ENCODE measurements around the gene ARSG.

The ARSG gene

DNA sequence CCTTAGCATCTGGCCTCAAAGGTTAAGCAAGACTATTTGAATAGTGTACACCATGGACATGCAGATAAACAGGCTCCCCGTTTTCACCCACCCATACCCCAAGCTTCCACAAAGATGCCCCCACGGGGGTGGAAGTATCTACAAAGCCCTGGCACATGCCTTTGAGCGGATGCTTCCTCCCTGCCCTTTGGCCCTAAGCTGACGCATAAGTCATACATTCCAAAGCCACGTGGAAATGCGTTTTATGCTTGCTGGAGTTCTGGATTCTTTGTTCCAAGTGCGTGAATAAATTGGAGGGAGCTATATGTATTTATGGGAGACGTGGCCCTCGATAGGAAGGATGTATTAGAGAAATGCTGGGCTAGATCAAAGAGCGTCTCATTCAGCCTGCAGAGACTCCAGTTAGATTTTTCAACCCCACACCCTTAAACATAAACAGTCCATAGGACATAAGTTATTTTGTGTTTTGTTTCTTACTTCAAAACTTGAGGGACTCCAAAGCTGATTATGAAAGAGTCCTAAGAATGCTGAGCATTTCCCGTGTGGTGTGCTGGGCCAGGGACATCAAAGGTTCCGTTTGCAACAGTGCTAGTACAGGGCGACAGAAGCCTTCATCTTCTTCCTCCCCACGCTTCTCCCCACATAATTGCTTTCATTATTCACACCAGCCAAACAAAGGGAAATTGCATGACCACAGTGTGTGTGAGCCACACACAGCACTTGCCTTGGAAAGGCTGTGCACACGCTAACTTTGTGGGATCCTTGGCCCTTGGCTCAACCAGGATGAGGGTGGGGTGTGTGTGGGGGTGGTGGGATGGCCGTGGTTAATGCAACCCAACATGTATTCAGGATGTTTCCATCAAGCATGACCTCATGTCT is 92.4 kb downstream of the ARSG start:
- no peak for DNase-seq (ENCODE audit: insufficient read length)
- FAIRE-seq = no peak

DNA sequence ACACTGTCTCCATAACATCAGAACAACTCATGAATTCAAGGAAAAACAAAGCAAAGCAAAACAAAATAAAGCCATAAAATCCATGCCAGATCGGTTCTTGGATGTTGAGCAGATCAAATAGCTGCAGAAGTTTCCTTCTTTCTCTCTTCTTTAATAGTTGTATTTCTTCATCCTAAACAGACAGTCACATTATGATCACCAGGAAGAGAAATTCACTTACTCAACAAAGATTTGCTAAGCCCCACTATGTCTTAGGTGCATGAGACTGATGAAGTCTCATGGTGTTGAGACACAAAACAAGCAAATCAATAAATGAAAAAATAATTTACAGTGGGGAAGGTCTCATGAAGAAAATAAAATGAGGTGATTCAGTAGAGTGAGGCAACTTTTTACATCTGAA is 93.2 kb downstream of the ARSG start:
- FAIRE-seq = no peak
- TF ChIP-seq TAF1 (IDR thresholded peaks at IDR 0.05; ENCODE audit: borderline replicate concordance, low read depth, low read length) = no peak
- no peak for TF ChIP-seq POLR2AphosphoS5 (IDR thresholded peaks at IDR 0.05; ENCODE audit: low read depth, low read length)
- TF ChIP-seq POLR2A (IDR thresholded peaks at IDR 0.05; ENCODE audit: low read depth, low read length) = no peak
- DNase-seq (ENCODE audit: insufficient read length) = no peak

More for the DNA sequence above, 92.4 kb downstream of the ARSG start:
- TF ChIP-seq POLR2A (IDR thresholded peaks at IDR 0.05; ENCODE audit: low read depth, low read length) (no peak), POLR2AphosphoS5 (IDR thresholded peaks at IDR 0.05; ENCODE audit: low read depth, low read length) (no peak), TAF1 (IDR thresholded peaks at IDR 0.05; ENCODE audit: borderline replicate concordance, low read depth, low read length) (no peak)

DNA sequence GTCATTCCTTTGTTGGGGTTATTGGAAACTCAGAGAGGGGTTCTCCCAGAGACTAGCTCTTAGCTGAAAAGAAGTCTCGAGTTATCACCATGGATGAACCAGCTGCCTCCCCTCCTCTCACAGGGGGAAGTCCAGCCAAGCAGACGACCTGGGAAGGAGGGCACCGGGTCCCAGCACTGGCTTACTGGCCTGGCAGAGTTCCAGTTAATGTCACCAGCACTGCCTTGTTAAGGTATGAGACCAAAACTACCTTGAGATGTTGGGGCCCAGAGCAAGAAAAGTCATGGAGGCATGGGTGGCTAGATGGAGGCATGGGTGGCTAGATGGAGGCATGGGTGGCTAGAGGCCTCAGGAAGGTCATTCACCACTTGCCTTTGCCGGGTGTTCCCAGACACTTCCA is 93.6 kb downstream of the ARSG start:
- TF ChIP-seq TAF1 (IDR thresholded peaks at IDR 0.05; ENCODE audit: borderline replicate concordance, low read depth, low read length) = no peak
- TF ChIP-seq POLR2A (IDR thresholded peaks at IDR 0.05; ENCODE audit: low read depth, low read length) = no peak
- no peak for TF ChIP-seq POLR2AphosphoS5 (IDR thresholded peaks at IDR 0.05; ENCODE audit: low read depth, low read length)
- FAIRE-seq (no peak), DNase-seq (ENCODE audit: insufficient read length) (no peak)

DNA sequence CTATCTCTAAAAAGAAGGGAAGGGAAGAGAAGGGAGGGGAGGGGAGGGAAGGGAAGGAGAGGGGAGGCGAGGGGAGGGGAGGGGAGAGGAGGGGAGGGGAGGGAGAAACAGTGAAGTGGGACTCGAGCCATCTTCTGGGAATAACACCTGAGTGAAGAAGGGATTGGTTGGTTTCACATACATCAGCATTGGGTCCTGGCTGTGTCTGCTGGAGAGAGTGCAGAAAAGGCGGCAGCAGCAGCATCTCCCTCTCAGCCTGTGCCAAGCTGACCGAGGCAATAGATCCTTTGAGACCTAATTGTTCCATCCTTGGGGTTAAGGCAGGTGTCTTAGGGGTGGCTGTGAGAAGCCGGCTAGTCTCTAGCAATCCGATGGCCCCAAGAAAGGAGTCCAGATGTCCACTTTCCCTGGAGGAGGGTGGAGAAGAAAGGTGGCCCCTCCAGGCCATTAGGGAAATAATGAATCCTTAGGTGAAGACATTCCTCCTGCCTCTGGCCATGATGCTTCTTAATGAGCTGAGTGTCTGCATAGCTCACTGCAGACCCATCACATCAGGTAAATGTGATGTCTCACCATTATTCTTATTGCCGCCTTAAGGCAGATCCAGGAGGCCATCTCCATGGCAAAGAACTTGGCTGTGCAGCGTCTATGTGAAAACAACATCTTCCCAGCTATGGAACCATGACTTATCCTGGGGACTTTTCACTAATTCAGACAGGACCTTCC is 94.4 kb downstream of the ARSG start:
- TF ChIP-seq POLR2A (IDR thresholded peaks at IDR 0.05; ENCODE audit: low read depth, low read length) = no peak
- TF ChIP-seq TAF1 (IDR thresholded peaks at IDR 0.05; ENCODE audit: borderline replicate concordance, low read depth, low read length) = no peak
- no peak for TF ChIP-seq POLR2AphosphoS5 (IDR thresholded peaks at IDR 0.05; ENCODE audit: low read depth, low read length)
- no peak for FAIRE-seq
- DNase-seq (ENCODE audit: insufficient read length) = no peak

DNA sequence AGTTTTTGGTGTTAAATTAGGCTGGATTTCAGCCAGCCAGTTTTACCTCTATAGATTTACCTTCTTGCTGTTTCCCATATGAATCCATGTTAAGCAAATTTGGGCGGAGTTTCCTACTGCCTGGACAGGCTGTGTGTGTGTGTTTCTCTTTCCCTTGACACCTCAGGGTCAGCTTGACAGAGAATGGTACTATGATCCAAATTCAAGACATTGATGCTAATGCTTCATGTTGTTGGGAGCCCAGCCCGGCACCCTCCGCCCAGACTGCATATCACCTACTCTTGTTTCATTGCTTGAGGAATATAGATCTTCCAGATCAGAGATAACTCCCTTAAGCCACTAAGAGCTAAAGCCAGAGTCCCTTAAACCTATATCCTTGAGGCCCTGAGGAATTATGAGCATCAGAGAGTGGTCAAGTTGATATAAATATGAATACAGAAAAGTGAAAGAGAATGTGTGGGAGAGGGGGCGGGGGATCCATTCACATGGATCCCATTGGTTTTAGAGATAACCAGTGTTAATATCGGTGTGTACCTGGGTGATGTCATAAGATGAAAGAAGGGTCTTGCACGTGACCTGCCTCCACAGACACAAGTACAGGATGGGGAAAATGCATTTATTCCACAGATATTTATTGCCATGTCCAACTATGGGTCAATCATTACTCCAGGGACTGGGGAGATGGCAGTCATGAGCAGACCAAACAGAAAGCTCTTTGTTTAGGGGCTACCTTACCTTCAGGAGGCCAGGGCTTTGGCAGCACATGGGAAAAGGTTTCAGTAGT is 96.3 kb downstream of the ARSG start:
- FAIRE-seq = no peak
- TF ChIP-seq TAF1 (IDR thresholded peaks at IDR 0.05; ENCODE audit: borderline replicate concordance, low read depth, low read length) (no peak), POLR2A (IDR thresholded peaks at IDR 0.05; ENCODE audit: low read depth, low read length) (no peak), POLR2AphosphoS5 (IDR thresholded peaks at IDR 0.05; ENCODE audit: low read depth, low read length) (no peak)
- no peak for DNase-seq (ENCODE audit: insufficient read length)

DNA sequence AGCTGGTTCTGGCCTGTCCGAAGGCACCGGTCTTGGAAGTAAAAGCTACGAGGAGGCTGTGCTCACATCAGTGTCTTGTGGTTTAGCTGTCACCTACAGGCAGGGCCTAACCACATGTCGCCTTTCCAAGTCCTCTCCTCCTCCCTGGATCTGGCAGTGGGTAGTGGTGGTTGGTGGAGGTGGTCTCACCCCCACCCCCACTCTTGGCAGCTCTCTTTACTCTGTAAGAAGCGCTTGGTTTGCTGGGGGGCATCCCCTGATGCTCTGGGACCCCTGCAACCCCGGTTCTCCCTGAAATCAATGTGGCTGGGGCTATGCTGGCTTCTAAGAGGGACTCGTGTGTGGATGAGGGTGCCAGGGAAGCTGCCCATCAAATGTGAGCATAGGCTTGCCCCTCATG is 97.7 kb downstream of the ARSG start:
- no peak for FAIRE-seq
- TF ChIP-seq TAF1 (IDR thresholded peaks at IDR 0.05; ENCODE audit: borderline replicate concordance, low read depth, low read length) = no peak
- TF ChIP-seq POLR2A (IDR thresholded peaks at IDR 0.05; ENCODE audit: low read depth, low read length) = no peak
- no peak for TF ChIP-seq POLR2AphosphoS5 (IDR thresholded peaks at IDR 0.05; ENCODE audit: low read depth, low read length)

DNA sequence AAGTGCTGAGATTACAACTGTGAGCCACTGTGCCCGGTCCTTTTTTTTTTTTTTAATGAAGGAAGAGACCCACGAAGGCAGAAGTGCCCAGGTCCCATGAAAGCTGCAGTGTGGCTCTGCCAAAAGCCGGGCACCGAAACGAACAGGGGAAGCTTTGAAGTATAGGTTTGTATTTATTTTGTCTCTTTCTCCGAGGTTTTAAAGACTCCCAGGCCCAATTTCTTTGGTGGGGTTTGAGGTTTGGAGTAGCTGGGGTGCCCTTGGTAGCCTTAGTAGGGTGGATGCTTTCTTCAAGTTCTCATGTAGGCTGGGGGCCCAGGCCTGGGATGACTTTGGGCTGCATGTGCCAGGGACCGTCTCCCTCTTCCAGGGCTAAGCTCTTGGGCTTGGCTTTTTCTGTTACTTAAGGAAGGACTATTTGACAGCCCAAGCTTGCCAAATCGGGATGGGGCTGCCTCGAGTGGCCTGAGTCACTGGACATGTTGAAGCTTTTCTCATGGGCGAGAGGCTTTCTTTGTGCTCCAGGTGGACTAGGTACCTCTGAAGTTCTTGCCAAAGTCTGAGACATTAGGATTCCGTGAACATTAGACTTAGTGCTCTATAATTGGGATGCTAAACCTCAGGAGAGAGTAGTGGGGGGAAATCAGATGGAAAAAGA is 99.7 kb downstream of the ARSG start:
- DNase-seq (ENCODE audit: insufficient read length) (no peak), FAIRE-seq (no peak)
- TF ChIP-seq TAF1 (IDR thresholded peaks at IDR 0.05; ENCODE audit: borderline replicate concordance, low read depth, low read length) = no peak
- no peak for TF ChIP-seq POLR2A (IDR thresholded peaks at IDR 0.05; ENCODE audit: low read depth, low read length)
- TF ChIP-seq POLR2AphosphoS5 (IDR thresholded peaks at IDR 0.05; ENCODE audit: low read depth, low read length) = no peak

More for the DNA sequence above, 97.7 kb downstream of the ARSG start:
- DNase-seq (ENCODE audit: insufficient read length) = no peak

DNA sequence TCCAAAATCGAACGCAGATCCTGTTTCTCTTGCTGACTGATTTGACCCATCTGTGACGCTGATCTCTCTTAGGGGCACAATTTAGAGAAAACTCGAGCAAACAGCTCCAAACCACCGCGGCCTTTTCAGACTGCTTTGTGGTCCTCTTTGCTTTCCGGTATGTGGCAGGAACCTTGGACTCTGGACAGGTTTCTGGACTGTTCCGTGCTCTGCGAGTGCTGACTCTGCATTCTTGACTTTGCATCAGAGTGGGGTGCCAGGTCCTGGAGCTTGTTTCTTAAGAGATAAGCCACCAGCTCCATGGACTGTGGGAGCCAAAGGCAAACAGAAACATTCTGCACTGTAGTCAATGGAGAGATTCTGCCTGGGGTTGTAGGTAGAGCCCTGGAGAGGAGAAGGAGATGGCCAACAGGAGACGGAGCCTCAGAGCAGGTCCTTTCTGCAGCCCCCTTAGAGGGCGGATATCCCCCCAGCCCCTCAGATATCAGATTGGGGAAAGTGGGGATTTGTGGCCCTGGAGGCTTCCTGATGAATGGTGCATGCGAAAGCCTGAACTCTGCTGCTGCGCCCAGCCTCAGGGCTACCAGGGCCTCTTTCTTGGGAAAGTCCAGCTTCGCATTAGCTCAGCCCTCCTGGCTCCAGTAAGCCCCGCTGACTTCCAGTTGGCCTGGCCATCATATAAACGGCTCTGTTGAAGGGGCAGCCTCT is 100.4 kb downstream of the ARSG start:
- TF ChIP-seq POLR2AphosphoS5 (IDR thresholded peaks at IDR 0.05; ENCODE audit: low read depth, low read length) (no peak), TAF1 (IDR thresholded peaks at IDR 0.05; ENCODE audit: borderline replicate concordance, low read depth, low read length) (no peak), POLR2A (IDR thresholded peaks at IDR 0.05; ENCODE audit: low read depth, low read length) (no peak)
- DNase-seq (ENCODE audit: insufficient read length) (no peak), FAIRE-seq (no peak)

DNA sequence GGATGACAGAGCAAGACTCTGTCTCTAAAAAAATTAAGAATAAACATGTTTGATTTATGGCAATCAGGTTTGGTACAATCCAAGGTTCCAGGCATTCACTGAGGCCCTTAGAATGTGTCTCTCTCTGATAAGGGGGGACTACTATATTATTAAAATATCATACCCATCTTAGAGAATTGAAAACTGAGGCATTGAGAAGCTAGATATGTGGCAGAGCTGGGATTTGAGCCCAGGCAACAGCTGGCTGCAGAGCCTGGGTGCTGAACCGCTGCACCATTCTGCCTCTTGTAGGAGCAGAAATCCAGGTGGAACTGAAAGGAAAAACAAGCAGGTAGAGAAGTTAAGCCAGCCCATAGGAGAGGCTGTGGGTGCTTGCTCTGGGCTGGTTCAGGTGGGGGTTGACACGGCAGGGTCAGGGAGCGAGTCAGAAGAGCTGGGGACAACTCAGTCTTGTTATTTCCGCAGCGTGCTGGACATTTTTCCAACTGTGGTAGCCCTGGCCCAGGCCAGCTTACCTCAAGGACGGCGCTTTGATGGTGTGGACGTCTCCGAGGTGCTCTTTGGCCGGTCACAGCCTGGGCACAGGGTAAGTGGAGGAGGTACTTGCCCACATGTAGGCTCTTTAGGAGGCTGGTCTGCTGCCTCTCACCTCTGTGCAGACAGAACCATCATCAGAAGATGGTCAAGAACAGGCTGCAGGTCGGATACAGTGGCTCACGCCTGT is 103.5 kb downstream of the ARSG start:
- TF ChIP-seq POLR2A (IDR thresholded peaks at IDR 0.05; ENCODE audit: low read depth, low read length) (no peak), POLR2AphosphoS5 (IDR thresholded peaks at IDR 0.05; ENCODE audit: low read depth, low read length) (no peak), TAF1 (IDR thresholded peaks at IDR 0.05; ENCODE audit: borderline replicate concordance, low read depth, low read length) (no peak)
- FAIRE-seq (no peak), DNase-seq (ENCODE audit: insufficient read length) (no peak)
